ENCODE measurements around the gene CCHCR1.
A peak's percentile ranks its signal among the peaks of the same experiment; 100 is the strongest.
"Not testable (repeated sequence)": the region's sequence is repeated elsewhere in the genome, so short reads cannot be mapped to it uniquely, and the experiment has no call there.

CCHCR1 gene

GRCh38 chr6:31157513-31158139 is at the start of gene CCHCR1:
CCHCR1 (minus strand) TSS chr6:31157802; CDS start chr6:31157600, 202 bp downstream.
- no peak for DNase-seq (ENCODE audit: low read depth)

DNA sequence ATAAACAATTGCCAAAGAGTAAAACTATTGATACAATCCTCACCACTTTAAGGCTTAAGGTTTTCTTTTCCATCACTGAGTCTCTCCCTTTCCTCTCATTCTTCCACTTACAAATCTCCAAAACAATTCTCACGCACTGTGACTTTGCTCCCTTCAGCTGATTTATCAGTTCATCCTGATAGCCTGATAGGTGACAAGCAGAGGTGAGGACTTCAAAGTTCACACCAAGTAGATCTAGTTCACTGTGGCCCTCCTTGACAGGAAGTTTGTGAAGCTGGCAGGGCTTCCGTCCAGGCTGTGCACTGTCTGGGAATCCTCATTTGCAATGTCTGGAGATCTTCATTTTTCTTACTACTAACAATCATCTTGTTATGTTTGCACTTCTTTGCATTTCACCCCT is 48.0 kb upstream of the CCHCR1 start:
- DNase-seq (ENCODE audit: low read depth), result no peak

- DNase-seq (ENCODE audit: low read depth), result no peak
Measured at GRCh38 chr6:31204751-31205145, 47.1 kb upstream of the CCHCR1 start.

DNA sequence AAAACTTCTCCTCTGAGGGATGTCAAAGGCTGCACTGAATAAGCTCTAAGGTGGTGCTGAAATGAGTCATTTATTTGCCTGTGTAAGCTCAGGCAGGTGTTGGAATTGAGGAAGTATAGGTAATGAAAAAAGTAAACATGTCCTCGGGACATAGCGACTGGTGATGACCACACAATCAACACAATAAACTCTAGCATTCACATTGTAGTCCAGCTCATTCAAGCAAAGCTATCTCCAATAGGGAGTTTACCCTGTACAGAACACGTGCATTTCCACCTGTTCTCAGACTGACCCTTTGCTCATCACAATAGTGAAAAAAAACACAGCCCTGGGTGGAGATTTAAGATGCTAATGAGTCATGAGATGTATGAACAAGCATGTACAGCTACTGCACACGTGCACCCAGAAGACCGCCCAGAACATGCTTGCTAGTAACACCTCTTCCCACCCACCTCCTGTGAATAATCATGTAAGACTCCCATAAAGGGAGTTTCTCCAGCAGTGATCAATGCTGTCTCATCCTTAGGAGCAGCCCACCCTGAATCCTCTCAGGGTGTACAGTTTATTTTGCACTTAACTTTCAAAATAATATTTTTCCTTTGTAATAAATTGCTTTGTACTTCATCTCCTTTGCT is 45.9 kb upstream of the CCHCR1 start:
- DNase-seq (ENCODE audit: low read depth), result peak; percentile 43

DNA sequence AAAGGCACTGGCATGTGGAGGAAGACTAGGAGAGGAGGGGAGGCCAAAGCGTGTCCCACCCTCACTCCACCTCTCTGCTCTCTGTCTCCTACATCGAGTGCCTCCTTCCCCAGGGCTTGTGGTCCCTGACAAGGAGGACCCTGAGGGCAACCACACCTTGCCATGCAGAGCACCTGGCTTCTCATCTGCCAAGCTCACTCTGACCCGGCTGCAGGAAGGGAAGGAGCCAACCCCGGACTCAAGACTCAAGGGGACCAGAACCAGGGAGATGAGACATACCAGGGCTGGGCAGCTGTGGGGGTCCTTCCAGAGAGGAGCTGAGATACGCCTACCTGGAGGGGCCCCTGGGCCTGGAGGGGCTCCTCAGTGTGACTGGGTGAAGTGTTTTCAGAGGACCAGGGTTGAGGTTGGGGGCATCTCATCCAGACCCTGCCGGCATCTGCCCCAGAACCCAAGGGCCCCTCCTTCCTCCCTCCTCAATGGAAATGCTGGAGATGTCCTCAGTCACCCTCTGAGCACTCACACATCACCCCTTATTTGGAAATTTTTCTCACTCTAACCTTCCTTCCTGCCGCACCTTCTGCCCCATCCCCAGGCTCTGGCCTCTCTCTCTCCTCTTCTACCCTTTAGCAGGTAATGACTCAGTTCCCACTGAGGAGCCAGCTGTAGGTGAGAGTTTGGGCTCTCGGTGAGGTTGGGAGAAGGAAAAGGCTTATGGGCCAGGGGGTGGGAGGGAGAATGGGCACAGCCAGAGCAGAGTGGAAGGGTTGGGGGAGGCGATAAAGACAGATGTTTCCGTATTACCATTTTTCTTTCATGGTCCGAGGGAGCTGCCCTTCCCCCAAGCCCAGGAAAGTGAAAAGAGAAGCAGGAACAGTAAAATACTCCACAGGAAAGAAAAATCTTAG is 44.9 kb upstream of the CCHCR1 start:
- no peak for DNase-seq (ENCODE audit: low read depth)

DNA sequence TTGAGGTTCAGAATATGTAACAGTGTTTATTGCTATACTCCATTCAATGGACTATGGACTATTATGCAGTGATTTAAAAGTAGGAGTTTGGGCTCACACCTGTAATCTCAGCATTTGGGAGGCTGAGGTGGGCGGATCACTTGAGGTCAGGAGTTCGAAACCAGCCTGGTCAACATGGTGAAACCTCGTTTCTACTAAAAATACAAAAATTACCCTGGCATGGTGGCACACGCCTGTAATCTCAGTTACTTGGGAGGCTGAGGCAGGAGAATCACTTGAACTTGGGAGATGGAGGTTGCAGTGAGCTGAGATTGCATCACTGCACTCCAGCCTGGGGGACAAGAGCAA is 41.5 kb upstream of the CCHCR1 start:
- not testable (repeated sequence) for DNase-seq (ENCODE audit: low read depth)

- peak; percentile 86 for DNase-seq (ENCODE audit: low read depth)
Measured at GRCh38 chr6:31197559-31198305, 40.1 kb upstream of the CCHCR1 start.

DNA sequence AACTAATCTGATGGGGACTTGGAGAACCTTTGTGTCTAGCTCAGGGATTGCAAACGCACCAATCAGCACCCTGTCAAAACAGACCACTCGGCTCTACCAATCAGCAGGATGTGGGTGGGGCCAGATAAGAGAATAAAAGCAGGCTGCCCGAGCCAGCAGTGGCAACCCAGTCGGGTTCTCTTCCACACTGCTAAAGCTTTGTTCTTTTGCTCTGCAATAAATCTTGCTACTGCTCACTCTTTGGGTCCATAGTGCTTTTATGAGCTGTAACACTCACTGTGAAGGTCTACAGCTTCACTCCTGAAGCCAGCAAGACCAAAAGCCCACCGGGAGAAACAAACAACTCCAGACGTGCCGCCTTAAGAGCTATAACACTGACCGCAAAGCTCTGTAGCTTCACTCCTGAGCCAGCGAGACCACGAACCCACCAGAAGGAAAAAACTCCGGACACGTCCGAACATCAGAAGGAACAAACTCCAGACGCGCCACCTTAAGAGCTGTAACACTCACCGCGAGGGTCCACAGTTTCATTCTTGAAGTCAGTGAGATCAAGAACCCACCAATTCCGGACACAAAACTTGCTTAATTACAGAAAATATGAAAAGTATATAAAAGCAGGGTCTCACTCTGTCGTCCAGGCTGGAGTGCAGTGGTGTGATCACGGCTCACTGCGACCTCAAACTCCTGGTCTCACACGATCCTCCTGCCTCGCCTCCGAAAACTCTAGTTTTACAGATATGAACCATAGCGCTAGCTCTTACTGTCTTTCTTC is 38.8 kb upstream of the CCHCR1 start:
- DNase-seq (ENCODE audit: low read depth), result not testable (repeated sequence)

GRCh38 chr6:31195308-31195979 is 37.8 kb upstream of the CCHCR1 start:
- not testable (repeated sequence) for DNase-seq (ENCODE audit: low read depth)

- DNase-seq (ENCODE audit: low read depth), result no peak
Measured at GRCh38 chr6:31194061-31194834, 36.6 kb upstream of the CCHCR1 start.

DNA sequence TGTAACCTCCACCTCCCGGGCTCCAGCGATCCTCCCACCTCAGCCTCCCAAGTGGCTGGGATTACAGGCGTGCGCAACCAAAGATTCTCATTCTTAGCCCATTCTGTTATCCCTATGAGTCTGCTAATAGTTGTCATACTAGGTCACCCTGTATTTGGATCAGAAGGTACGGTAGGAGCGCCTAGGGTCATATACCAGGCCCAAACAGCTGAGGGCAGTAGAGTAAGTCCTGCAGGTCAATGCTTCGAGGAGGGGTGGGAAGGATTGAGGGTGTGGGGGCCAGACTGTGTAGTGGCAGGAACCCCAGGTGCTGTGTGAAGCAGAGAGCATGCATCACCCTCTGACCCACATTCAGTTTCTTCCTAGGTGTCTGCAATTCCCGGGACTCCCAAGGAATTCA is 35.6 kb upstream of the CCHCR1 start:
- DNase-seq (ENCODE audit: low read depth), result no peak

GRCh38 chr6:31192431-31193105 is 35.0 kb upstream of the CCHCR1 start:
- not testable (repeated sequence) for DNase-seq (ENCODE audit: low read depth)

GRCh38 chr6:31190488-31190887 is 32.9 kb upstream of the CCHCR1 start:
- DNase-seq (ENCODE audit: low read depth), result no peak

DNA sequence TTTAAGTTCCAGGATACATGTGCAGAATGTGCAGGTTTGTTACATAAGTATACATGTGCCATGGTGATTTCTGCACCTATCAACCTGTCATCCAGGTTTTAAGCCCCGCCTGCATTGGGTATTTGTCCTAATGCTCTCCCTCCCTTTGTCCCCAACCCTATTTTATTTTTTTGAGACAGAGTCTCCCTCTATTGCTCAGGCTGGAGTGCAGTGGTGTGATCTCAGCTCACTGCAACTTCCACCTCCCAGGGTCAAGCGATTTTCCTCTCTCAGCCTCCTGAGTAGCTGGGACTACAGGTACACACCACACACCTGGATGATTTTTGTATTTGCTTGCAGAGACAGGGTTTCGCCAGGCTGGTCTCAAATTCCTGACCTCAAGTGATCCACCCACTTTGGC is 31.6 kb upstream of the CCHCR1 start:
- not testable (repeated sequence) for DNase-seq (ENCODE audit: low read depth)

GRCh38 chr6:31187780-31188194 is 30.2 kb upstream of the CCHCR1 start:
- no peak for DNase-seq (ENCODE audit: low read depth)

- no peak for DNase-seq (ENCODE audit: low read depth)
Measured at GRCh38 chr6:31186052-31186734, 28.6 kb upstream of the CCHCR1 start.

DNA sequence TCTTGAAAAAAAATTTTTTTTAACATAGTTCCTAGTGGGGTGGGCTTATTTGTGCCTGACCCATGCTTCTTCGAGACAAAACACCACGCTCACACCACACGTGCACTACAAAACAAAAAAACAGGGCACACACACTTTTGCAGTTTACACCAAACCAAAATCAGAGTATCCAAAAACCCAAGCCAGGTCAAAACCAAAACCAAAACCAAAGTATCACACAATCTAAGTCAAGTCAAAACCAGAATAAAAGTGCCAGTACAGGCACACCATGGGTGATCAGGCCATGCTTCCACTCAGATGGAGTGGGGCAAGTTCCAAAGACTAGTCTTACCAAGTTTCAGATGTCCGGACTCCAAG is 28.1 kb upstream of the CCHCR1 start:
- DNase-seq (ENCODE audit: low read depth), result not testable (repeated sequence)

- not testable (repeated sequence) for DNase-seq (ENCODE audit: low read depth)
Measured at GRCh38 chr6:31183859-31184258, 26.3 kb upstream of the CCHCR1 start.

DNA sequence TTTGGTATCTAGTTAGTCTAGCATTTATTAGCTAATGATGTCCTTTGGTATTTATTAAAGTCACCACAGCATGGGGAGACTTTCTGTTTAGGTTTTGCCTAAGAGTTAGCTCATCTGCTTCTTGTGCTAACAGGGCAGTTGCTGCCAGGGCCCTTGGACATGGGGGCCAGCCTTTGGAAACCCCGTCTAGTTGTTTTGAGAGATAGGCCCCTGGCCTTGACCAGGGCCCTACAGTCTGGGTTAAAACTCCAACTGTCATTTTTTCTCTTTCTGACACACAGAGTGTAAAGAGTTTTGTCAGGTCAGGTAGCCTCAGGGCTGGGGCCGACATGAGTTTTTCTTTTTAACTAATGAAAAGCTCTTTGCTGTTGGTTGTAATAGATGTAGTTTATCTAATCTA is 25.7 kb upstream of the CCHCR1 start:
- not testable (repeated sequence) for DNase-seq (ENCODE audit: low read depth)
